Neural progenitor cell (in vitro differentiated cells): ENCODE results near the gene MATN1. TPM values are rescaled to one million over a fixed set of nuclear protein-coding genes. Genes with fewer than 3 reads are reported as not detected.
A peak's percentile ranks its signal among the peaks of the same experiment; 100 is the strongest.

Source experiments
- DNase-seq: peaks from one replicate; pipeline ENCODE4 v3.0.0-alpha.2; 2016; ENCODE audit warnings: low spot score
- H2AFZ ChIP-seq: fragments of 200-600 bp; sonication (generic); replicated peaks from 2 replicates; pipeline ENCODE4 v1.6.1; 2016; ENCODE audit warnings: antibody characterized with exemption
- H3F3A ChIP-seq: fragments of 200-600 bp; sonication (generic); 2 replicates; pipeline ENCODE4 v1.6.1; 2016; ENCODE audit warnings: antibody characterized with exemption, low read depth
- H3K27ac ChIP-seq: fragments of 200-600 bp; sonication (generic); 2 replicates; pipeline ENCODE4 v1.5.1; 2016; ENCODE audit warnings: mild to moderate bottlenecking
- H3K27me3 ChIP-seq: fragments of 200-600 bp; sonication (generic); 2 replicates; pipeline ENCODE4 v1.6.1; 2016; ENCODE audit warnings: mild to moderate bottlenecking, moderate library complexity
- H3K36me3 ChIP-seq: fragments of 200-600 bp; sonication (generic); 2 replicates; pipeline ENCODE4 v1.5.1; 2016
- H3K4me1 ChIP-seq: fragments of 200-600 bp; sonication (generic); 2 replicates; pipeline ENCODE4 v1.6.1; 2016; ENCODE audit warnings: mixed run types
- H3K4me2 ChIP-seq: fragments of 200-600 bp; sonication (generic); 2 replicates; pipeline ENCODE4 v1.6.1; 2016
- H3K4me3 ChIP-seq: fragments of 200-600 bp; sonication (generic); 2 replicates; pipeline ENCODE4 v1.5.1; 2016
- H3K79me2 ChIP-seq: fragments of 200-600 bp; sonication (generic); 2 replicates; pipeline ENCODE4 v1.6.1; 2016; ENCODE audit warnings: low read depth
- H3K9ac ChIP-seq: fragments of 200-600 bp; sonication (generic); 2 replicates; pipeline ENCODE4 v1.6.1; 2016
- H3K9me3 ChIP-seq: fragments of 200-600 bp; sonication (generic); 2 replicates; pipeline ENCODE4 v1.5.1; 2016; ENCODE audit warnings: low read depth
- H4K20me1 ChIP-seq: fragments of 200-600 bp; sonication (generic); 2 replicates; pipeline ENCODE4 v1.6.1; 2016; ENCODE audit warnings: low read depth
- H3K27ac Mint-ChIP-seq: 3 replicates; pipeline ENCODE4 v1.8.0; 2021; ENCODE audit warnings: mixed read lengths
- H3K27me3 Mint-ChIP-seq: 2 replicates; pipeline ENCODE4 v1.8.0; 2022; ENCODE audit warnings: low read depth, mild to moderate bottlenecking, inconsistent platforms, moderate library complexity, mixed read lengths; ENCODE audit not compliant: insufficient read depth
- H3K36me3 Mint-ChIP-seq: 3 replicates; pipeline ENCODE4 v1.8.0; 2021; ENCODE audit warnings: mixed read lengths
- H3K4me1 Mint-ChIP-seq: 3 replicates; pipeline ENCODE4 v1.8.0; 2021; ENCODE audit warnings: mixed read lengths
- H3K4me3 Mint-ChIP-seq: 3 replicates; pipeline ENCODE4 v1.8.0; 2021; ENCODE audit warnings: mild to moderate bottlenecking, moderate library complexity, mixed read lengths
- H3K9me3 Mint-ChIP-seq: 3 replicates; pipeline ENCODE4 v1.8.0; 2020; ENCODE audit warnings: mixed read lengths
- CTCF ChIP-seq: fragments of 200-600 bp; sonication (generic); IDR thresholded peaks from 2 replicates; pipeline ENCODE4 v1.5.1; 2017; ENCODE audit warnings: antibody characterized with exemption, mild to moderate bottlenecking
- EZH2 ChIP-seq: fragments of 200-600 bp; sonication (generic); IDR thresholded peaks from 2 replicates; pipeline ENCODE4 v1.6.1; 2017; ENCODE audit warnings: antibody characterized with exemption, mild to moderate bottlenecking, moderate library complexity
- EZH2phosphoT487 ChIP-seq: fragments of 200-600 bp; sonication (generic); IDR thresholded peaks from 2 replicates; pipeline ENCODE4 v1.6.1; 2017; ENCODE audit warnings: antibody characterized with exemption
- total RNA-seq: library from RNA; depleted of rRNA; stranded (reverse); fragments of >200 nt; gene quantifications from 2 replicates; pipeline ENCODE4 v1.2.3, GENCODE V29; 2015; ENCODE audit warnings: low replicate concordance

The MATN1 gene
- total RNA-seq, 1 donor from 2014 or later: not detected

- no peaks in the 10 kb centered on the region for H4K20me1 ChIP-seq
- H3K4me2 ChIP-seq: no peak overlapping the region
- H3K27ac Mint-ChIP-seq: no peak overlapping the region
- no peak overlapping the region for H3K9ac ChIP-seq
- no peak overlapping the region for H3K4me3 Mint-ChIP-seq
- H2AFZ ChIP-seq: no peak overlapping the region
- H3K9me3 Mint-ChIP-seq: no peaks in the 10 kb centered on the region
- H3K27me3 Mint-ChIP-seq: peaks cover 16% of the 10 kb centered on the region
- no peaks in the 10 kb centered on the region for H3K79me2 ChIP-seq
- peaks cover 38% of the 10 kb centered on the region for H3K4me1 Mint-ChIP-seq
- no peaks in the 10 kb centered on the region for H3K36me3 Mint-ChIP-seq
- TF ChIP-seq CTCF (peak; percentile 44), EZH2phosphoT487 (no peak)
- H3K9me3 ChIP-seq: no peaks in the 10 kb centered on the region
- H3K27me3 ChIP-seq: peaks cover 5% of the 10 kb centered on the region
- no peak for DNase-seq
- no peak overlapping the region for H3K4me3 ChIP-seq
- H3K4me1 ChIP-seq: peaks cover 10% of the 10 kb centered on the region
- no peaks in the 10 kb centered on the region for H3K36me3 ChIP-seq
- H3F3A ChIP-seq: no peaks in the 10 kb centered on the region
- H3K27ac ChIP-seq: no peak overlapping the region
These were observed 790 bp upstream of the MATN1 start for GRCh38 chr1:30724175-30724574.

- H4K20me1 ChIP-seq: no peaks in the 10 kb centered on the region
- H3K36me3 ChIP-seq: no peaks in the 10 kb centered on the region
- H3K4me2 ChIP-seq: no peak overlapping the region
- no peak overlapping the region for H3K27ac ChIP-seq
- H2AFZ ChIP-seq: no peak overlapping the region
- peaks cover 4% of the 10 kb centered on the region for H3K4me1 ChIP-seq
- no peak overlapping the region for H3K9ac ChIP-seq
- Mint-ChIP-seq H3K4me1 (peaks cover 22% of the 10 kb centered on the region), H3K9me3 (peaks cover 6% of the 10 kb centered on the region), H3K27me3 (peaks cover 19% of the 10 kb centered on the region), H3K36me3 (peaks cover 2% of the 10 kb centered on the region), H3K27ac (peak overlapping the region; percentile 60), H3K4me3 (no peak overlapping the region)
- DNase-seq: no peak
- TF ChIP-seq CTCF (no peak), EZH2 (no peak), EZH2phosphoT487 (no peak)
- H3K4me3 ChIP-seq: no peak overlapping the region
- H3K9me3 ChIP-seq: no peaks in the 10 kb centered on the region
- no peaks in the 10 kb centered on the region for H3K79me2 ChIP-seq
- peaks cover 4% of the 10 kb centered on the region for H3F3A ChIP-seq
- H3K27me3 ChIP-seq: peaks cover 5% of the 10 kb centered on the region
These were observed 1.4 kb downstream of the MATN1 start for GRCh38 chr1:30721812-30722537.

GRCh38 chr1:30721341-30721793 is 2.0 kb downstream of the MATN1 start:
- Histone ChIP-seq H3K36me3 (no peaks in the 10 kb centered on the region), H3K27ac (no peak overlapping the region), H3K27me3 (peaks cover 5% of the 10 kb centered on the region), H3K4me2 (no peak overlapping the region), H3K9ac (no peak overlapping the region), H3K4me3 (no peak overlapping the region), H4K20me1 (no peaks in the 10 kb centered on the region), H3K79me2 (no peaks in the 10 kb centered on the region), H3K9me3 (no peaks in the 10 kb centered on the region), H2AFZ (no peak overlapping the region), H3F3A (peaks cover 4% of the 10 kb centered on the region), H3K4me1 (peaks cover under 1% of the 10 kb centered on the region)
- no peak for TF ChIP-seq CTCF
- TF ChIP-seq EZH2phosphoT487: no peak
- no peak for TF ChIP-seq EZH2
- Mint-ChIP-seq H3K36me3 (peaks cover 2% of the 10 kb centered on the region), H3K27ac (peak overlapping the region; percentile 86), H3K27me3 (peaks cover 18% of the 10 kb centered on the region), H3K9me3 (peaks cover 6% of the 10 kb centered on the region), H3K4me3 (no peak overlapping the region), H3K4me1 (peaks cover 17% of the 10 kb centered on the region)
- no peak for DNase-seq
